HepG2 (cell line): ENCODE data around the gene UTP15. TPM values are rescaled to one million over a fixed set of nuclear protein-coding genes. Genes with fewer than 3 reads are reported as not detected.

ENCODE experiments used
- ADNP ChIP-seq: sonication (generic); formaldehyde crosslinking; IDR thresholded peaks from 2 replicates; pipeline ENCODE4 v1.4.0; 2020; ENCODE audit warnings: missing genetic modification reagents
- ZFP36 ChIP-seq: fragments of 150-350 bp; IDR thresholded peaks from 2 replicates; pipeline ENCODE4 v1.6.1; 2018; ENCODE audit warnings: borderline replicate concordance, low read length, low read depth; ENCODE audit not compliant: partially characterized antibody
- ZNF484 ChIP-seq: sonication (generic); formaldehyde crosslinking; IDR thresholded peaks from 2 replicates; pipeline ENCODE4 v1.5.1; 2020; ENCODE audit warnings: mild to moderate bottlenecking, low read depth, missing genetic modification reagents, borderline replicate concordance
- polyA plus RNA-seq, 8 experiments: library from polyadenylated mRNA; depleted of rRNA in 3 of 8; stranded (reverse) in 7 of 8; unstranded in 1 of 8; fragments of >200 nt; fragmentation: Illumina TruSeq in 4 of 8; extraction: Trizol in 4 of 8; gene quantifications; 2 replicates each; pipeline versions ENCODE4 v1.2.1 to v1.2.3, GENCODE V29; 2011 to 2016; ENCODE audit warnings: low read depth in 4 of 8, missing spikeins in 1 of 8, mixed read lengths in 1 of 8; ENCODE audit not compliant: insufficient read depth in 1 of 8
- total RNA-seq, 5 experiments: library from RNA; depleted of rRNA; stranded (reverse); fragments of >200 nt; fragmentation: Illumina TruSeq; extraction: Trizol; gene quantifications; 2 replicates each; pipeline ENCODE4 v1.2.3, GENCODE V29; 2016; ENCODE audit warnings: low read depth in 1 of 5
- TF ChIP-seq, protein P1 (sequence below): sonication (generic); formaldehyde crosslinking; IDR thresholded peaks from 2 replicates; pipeline ENCODE4 v1.4.0; 2020; ENCODE audit warnings: mild to moderate bottlenecking, missing genetic modification reagents, borderline replicate concordance
- TF ChIP-seq, protein P2 (sequence below): sonication (generic); formaldehyde crosslinking; conservative IDR thresholded peaks from 2 replicates; pipeline ENCODE4 v1.8.1; 2023; ENCODE audit warnings: missing genetic modification reagents
- TF ChIP-seq, protein P3 (sequence below): sonication (generic); formaldehyde crosslinking; IDR thresholded peaks from 2 replicates; pipeline ENCODE4 v1.5.0; 2020; ENCODE audit warnings: mild to moderate bottlenecking, missing genetic modification reagents, borderline replicate concordance

Gene UTP15
- total and polyA plus RNA-seq, 2 of the 13 experiments (the other 11 are each of a cell fraction or from before 2014, with no cell fraction given) = 7.3 to 35.8 TPM

DNA sequence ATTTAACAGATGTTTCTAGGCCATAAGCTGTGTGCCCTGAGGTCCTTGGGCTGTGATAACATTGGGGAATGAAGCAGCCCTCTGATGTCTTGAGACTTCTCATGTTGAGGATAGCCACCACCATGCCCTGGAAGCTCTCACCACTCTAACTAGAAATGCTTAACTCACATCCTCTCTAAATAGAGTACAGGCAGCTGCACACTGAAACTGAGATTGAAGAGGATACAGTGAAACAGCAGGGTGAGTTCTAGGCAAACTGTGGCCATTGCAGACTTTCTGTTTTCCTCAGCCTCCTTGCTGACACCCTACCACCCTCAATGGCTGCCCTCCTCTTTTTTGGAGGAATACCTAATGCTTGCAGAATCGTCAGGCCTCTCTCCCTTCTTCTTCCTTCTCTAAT is 22.4 kb downstream of the UTP15 start (continued):
- TF ChIP-seq, protein P1, sequence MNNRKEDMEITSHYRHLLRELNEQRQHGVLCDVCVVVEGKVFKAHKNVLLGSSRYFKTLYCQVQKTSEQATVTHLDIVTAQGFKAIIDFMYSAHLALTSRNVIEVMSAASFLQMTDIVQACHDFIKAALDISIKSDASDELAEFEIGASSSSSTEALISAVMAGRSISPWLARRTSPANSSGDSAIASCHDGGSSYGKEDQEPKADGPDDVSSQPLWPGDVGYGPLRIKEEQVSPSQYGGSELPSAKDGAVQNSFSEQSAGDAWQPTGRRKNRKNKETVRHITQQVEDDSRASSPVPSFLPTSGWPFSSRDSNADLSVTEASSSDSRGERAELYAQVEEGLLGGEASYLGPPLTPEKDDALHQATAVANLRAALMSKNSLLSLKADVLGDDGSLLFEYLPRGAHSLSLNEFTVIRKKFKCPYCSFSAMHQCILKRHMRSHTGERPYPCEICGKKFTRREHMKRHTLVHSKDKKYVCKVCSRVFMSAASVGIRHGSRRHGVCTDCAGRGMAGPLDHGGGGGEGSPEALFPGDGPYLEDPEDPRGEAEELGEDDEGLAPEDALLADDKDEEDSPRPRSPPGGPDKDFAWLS (CRISPR knock-in tag) = no peak
- TF ChIP-seq ADNP (CRISPR knock-in tag) = no peak
- TF ChIP-seq ZFP36 = no peak
- TF ChIP-seq, protein P2, sequence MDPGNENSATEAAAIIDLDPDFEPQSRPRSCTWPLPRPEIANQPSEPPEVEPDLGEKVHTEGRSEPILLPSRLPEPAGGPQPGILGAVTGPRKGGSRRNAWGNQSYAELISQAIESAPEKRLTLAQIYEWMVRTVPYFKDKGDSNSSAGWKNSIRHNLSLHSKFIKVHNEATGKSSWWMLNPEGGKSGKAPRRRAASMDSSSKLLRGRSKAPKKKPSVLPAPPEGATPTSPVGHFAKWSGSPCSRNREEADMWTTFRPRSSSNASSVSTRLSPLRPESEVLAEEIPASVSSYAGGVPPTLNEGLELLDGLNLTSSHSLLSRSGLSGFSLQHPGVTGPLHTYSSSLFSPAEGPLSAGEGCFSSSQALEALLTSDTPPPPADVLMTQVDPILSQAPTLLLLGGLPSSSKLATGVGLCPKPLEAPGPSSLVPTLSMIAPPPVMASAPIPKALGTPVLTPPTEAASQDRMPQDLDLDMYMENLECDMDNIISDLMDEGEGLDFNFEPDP (CRISPR knock-in tag) = no peak
- no peak for TF ChIP-seq ZNF484 (CRISPR knock-in tag)
- TF ChIP-seq, protein P3, sequence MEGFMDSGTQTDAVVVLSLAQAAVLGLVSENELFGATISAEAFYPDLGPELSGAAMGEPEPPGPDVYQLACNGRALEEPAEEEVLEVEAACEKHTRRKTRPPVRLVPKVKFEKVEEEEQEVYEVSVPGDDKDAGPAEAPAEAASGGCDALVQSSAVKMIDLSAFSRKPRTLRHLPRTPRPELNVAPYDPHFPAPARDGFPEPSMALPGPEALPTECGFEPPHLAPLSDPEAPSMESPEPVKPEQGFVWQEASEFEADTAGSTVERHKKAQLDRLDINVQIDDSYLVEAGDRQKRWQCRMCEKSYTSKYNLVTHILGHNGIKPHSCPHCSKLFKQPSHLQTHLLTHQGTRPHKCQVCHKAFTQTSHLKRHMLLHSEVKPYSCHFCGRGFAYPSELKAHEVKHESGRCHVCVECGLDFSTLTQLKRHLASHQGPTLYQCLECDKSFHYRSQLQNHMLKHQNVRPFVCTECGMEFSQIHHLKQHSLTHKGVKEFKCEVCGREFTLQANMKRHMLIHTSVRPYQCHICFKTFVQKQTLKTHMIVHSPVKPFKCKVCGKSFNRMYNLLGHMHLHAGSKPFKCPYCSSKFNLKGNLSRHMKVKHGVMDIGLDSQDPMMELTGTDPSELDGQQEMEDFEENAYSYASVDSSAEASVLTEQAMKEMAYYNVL (CRISPR knock-in tag) = no peak
